NT2/D1 (cell line): ENCODE results near the gene KIAA0586.

Experiments used
- DNase-seq: peaks from one replicate; pipeline ENCODE4 v3.0.0-alpha.2; 2011; ENCODE audit warnings: low read depth, low spot score
- H3K27me3 ChIP-seq: 2 replicates; pipeline ENCODE4 v1.6.0; 2011; ENCODE audit warnings: mild to moderate bottlenecking; ENCODE audit not compliant: insufficient read length, insufficient read depth
- H3K36me3 ChIP-seq: 2 replicates; pipeline ENCODE4 v1.6.1; 2011; ENCODE audit warnings: mild to moderate bottlenecking, low read length, mixed read lengths; ENCODE audit not compliant: insufficient read depth, insufficient read length
- H3K4me1 ChIP-seq: 2 replicates; pipeline ENCODE4 v1.5.1; 2011; ENCODE audit not compliant: insufficient read depth, insufficient read length
- H3K4me3 ChIP-seq: 2 replicates; pipeline ENCODE4 v1.5.1; 2011; ENCODE audit warnings: low read depth; ENCODE audit not compliant: insufficient read length
- H3K9ac ChIP-seq: 2 replicates; pipeline ENCODE4 v1.6.0; 2011; ENCODE audit warnings: low read depth; ENCODE audit not compliant: insufficient read length
- H3K9me3 ChIP-seq: 2 replicates; pipeline ENCODE4 v1.5.1; 2011; ENCODE audit warnings: mild to moderate bottlenecking, low read length; ENCODE audit not compliant: insufficient read depth
- SUZ12 ChIP-seq: IDR thresholded peaks from 2 replicates; pipeline ENCODE4 v1.6.1; 2011; ENCODE audit not compliant: insufficient read length, insufficient read depth; ENCODE audit errors: extremely low read depth
- YY1 ChIP-seq: IDR thresholded peaks from 2 replicates; pipeline ENCODE4 v1.6.1; 2011; ENCODE audit not compliant: insufficient read length, insufficient read depth
- ZNF274 ChIP-seq: IDR thresholded peaks from 2 replicates; pipeline ENCODE4 v1.6.1; 2011; ENCODE audit warnings: mild to moderate bottlenecking, low read depth, low read length

The KIAA0586 gene

DNA sequence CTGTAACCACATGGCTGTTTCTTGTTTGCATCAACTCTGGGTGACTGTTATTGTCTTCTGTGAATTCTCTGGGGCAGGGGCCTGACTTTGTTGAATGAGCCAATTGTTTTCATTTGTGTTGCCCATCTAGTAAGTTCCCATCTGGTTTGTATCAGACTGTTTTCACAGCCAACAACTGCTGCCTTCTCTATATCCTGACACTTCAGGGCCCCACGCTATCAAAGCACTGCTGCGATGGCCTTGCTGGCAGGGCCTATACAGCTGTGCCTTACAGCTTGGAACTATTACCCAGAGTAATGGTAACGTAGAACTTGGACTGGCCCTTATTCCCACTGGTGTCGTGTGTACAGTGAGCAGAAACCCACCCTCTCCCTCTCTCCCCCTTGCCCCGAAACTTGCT, 105.9 kb downstream of the KIAA0586 start:
- no peak for TF ChIP-seq YY1
- no peak for TF ChIP-seq SUZ12
- no peak for TF ChIP-seq ZNF274
- Histone ChIP-seq H3K36me3 (no peaks in the 10 kb centered on the region), H3K4me3 (no peak overlapping the region), H3K27me3 (no peaks in the 10 kb centered on the region), H3K9me3 (0 out of 2 replicates have a peak, but pooled peaks cover 5% of the 10 kb centered on the region), H3K4me1 (no peaks in the 10 kb centered on the region), H3K9ac (no peak overlapping the region)
- DNase-seq, result no peak

DNA sequence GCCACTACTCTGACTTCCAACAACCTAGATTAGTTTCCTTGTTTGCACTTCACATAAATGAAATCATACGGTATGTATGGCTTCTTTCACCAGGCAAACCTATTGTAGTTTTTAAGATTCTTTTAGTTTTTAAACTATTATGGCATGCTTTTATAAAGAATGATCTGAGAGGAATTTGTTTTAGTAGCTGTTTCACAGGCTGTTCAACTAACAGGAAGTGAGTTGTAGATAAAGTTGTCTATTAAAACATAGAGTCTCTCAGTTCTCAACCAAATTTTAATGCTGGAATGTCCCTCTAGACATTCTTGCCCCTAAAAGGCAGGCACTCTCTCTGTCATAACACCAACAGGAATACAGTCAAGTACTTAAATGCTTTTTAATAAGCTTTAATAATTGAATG, 107.5 kb downstream of the KIAA0586 start:
- Histone ChIP-seq H3K9ac (no peak overlapping the region), H3K9me3 (0 out of 2 replicates have a peak, but pooled peaks cover 5% of the 10 kb centered on the region), H3K36me3 (no peaks in the 10 kb centered on the region), H3K4me3 (no peak overlapping the region), H3K27me3 (no peaks in the 10 kb centered on the region), H3K4me1 (no peaks in the 10 kb centered on the region)
- no peak for TF ChIP-seq SUZ12
- TF ChIP-seq ZNF274, result no peak
- DNase-seq, result no peak

GRCh38 chr14:58537004-58537403, 109.5 kb downstream of the KIAA0586 start:
- Histone ChIP-seq H3K9me3 (0 out of 2 replicates have a peak, but pooled peaks cover 5% of the 10 kb centered on the region), H3K27me3 (no peaks in the 10 kb centered on the region)

DNA sequence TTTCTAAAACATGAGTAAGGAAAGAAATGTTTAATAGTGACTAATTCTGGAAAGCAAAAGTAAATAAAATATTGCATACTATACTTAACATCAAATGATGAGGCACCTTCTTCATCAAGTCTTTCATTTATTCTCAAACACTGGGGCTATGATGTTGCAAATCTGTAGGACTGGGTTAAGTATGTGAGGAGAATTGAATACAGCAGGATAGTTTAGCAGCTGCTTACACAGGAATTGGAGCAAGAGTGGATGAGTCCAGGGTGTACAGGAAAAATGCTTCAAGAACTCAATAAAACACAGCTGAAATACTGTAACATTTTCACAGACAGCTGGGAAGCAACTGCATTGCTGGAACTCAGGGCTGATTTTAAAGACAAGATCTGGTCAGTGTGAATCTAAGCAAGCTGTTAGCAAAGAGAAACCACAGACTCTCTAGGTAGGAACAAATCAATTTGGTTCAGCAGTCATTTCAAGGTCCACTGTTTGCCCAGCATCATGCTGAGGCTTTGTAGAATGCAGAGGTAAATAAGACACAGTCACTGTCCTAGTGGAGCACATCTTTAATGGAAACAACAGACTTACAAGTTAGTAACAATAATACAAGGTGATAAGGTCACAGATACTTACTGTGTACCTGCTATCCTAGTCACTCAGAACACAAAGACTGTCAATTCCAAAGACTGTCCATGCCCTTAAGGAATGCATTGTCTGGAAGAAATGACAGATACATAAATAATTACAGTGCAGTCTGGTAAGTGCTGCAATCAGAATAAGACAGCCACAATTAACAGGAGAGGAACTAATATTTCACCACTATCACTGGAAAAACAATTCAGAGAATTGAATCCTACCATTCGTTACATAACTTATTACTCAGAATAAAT, 113.5 kb downstream of the KIAA0586 start:
- Histone ChIP-seq H3K9ac (no peak overlapping the region), H3K36me3 (no peaks in the 10 kb centered on the region), H3K9me3 (0 out of 2 replicates have a peak, but pooled peaks cover 5% of the 10 kb centered on the region), H3K4me3 (no peak overlapping the region), H3K27me3 (no peaks in the 10 kb centered on the region), H3K4me1 (no peaks in the 10 kb centered on the region)
- TF ChIP-seq YY1, result no peak
- TF ChIP-seq SUZ12, result no peak
- no peak for DNase-seq

More at GRCh38 chr14:58537004-58537403, 109.5 kb downstream of the KIAA0586 start:
- Histone ChIP-seq H3K36me3 (no peaks in the 10 kb centered on the region), H3K4me1 (no peaks in the 10 kb centered on the region), H3K9ac (no peak overlapping the region), H3K4me3 (no peak overlapping the region)
- DNase-seq, result no peak
- TF ChIP-seq ZNF274, result no peak

DNA sequence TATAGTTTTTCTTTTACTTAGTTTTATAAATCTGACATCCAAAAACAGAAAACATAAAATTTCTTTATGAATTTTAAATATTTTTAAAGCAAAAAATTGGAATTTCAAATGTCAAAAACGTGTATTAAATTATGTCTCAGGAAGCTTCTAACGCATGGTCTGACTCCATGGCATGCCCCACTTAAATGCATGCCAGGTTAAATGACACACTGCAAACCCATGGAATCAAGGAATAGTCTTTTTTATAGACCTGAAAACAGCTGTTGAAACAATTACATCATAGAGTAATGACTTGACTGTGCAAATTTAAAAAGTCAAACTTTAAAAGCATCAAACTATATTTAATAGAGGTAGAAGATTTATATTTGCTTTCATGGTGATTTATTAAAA, 114.1 kb downstream of the KIAA0586 start:
- DNase-seq, result no peak
- TF ChIP-seq SUZ12 (no peak), YY1 (no peak), ZNF274 (no peak)
- Histone ChIP-seq H3K27me3 (no peaks in the 10 kb centered on the region), H3K4me3 (no peak overlapping the region), H3K36me3 (no peaks in the 10 kb centered on the region), H3K4me1 (no peaks in the 10 kb centered on the region), H3K9ac (no peak overlapping the region), H3K9me3 (no peaks in the 10 kb centered on the region)

GRCh38 chr14:58543253-58543652, 115.7 kb downstream of the KIAA0586 start:
- Histone ChIP-seq H3K9me3 (no peaks in the 10 kb centered on the region), H3K4me3 (no peak overlapping the region), H3K36me3 (no peaks in the 10 kb centered on the region), H3K27me3 (no peaks in the 10 kb centered on the region), H3K9ac (no peak overlapping the region), H3K4me1 (no peaks in the 10 kb centered on the region)
- TF ChIP-seq ZNF274 (no peak), YY1 (no peak)
- no peak for DNase-seq

GRCh38 chr14:58547649-58548048, 120.1 kb downstream of the KIAA0586 start:
- no peak for DNase-seq
- H3K9ac ChIP-seq, result no peak overlapping the region
- H3K4me1 ChIP-seq, result no peaks in the 10 kb centered on the region
- H3K27me3 ChIP-seq, result no peaks in the 10 kb centered on the region
- TF ChIP-seq SUZ12 (no peak), YY1 (no peak), ZNF274 (no peak)
- no peaks in the 10 kb centered on the region for H3K9me3 ChIP-seq
- H3K4me3 ChIP-seq, result no peak overlapping the region
- no peaks in the 10 kb centered on the region for H3K36me3 ChIP-seq
